K562 (cell line): ENCODE results near the gene DHX8. TPM values are rescaled to one million over a fixed set of nuclear protein-coding genes. Genes with fewer than 3 reads are reported as not detected.

Experiments
- ATAC-seq: fragments of 200-7000 bp; cut with Tn5 transposase; 3 replicates; pipeline ENCODE4 v1.9.1; 2020; ENCODE audit warnings: moderate library complexity
- BruUV-seq: library from RNA; stranded (reverse); fragments of 400-500 nt; replicated peaks from 2 replicates; lab custom pipeline; 2021; lab: Mats Ljungman, UMichigan
- CTCF ChIA-PET: fragments of 300-600 bp; formaldehyde crosslinking; extraction: SDS; loops from one replicate; lab custom pipeline; 2021; ENCODE audit warnings: low intra/inter-chr PET ratio; lab: Yijun Ruan, JAX
- POLR2A ChIA-PET: fragments of 300-600, 350-650 bp; sonication (Branson Sonifier 250); formaldehyde crosslinking; extraction: SDS; loops from one replicate; lab custom pipeline; 2021; ENCODE audit warnings: antibody characterized with exemption, inconsistent platforms; lab: Yijun Ruan, JAX
- DNase-seq, 4 experiments: peaks; one replicate each; pipeline versions ENCODE4 v3.0.0 to v3.0.0-alpha.2; 2011 to 2018; ENCODE audit warnings: low spot score in 3 of 4, mixed read lengths in 3 of 4; ENCODE audit errors: extremely low read depth in 1 of 4
- FAIRE-seq: peaks from 2 replicates; lab custom pipeline; 2011; peaks lifted over from hg19 to GRCh38; lab: Jason Lieb, UNC
- H2AFZ ChIP-seq: 2 replicates; pipeline ENCODE4 v1.6.0; 2011; ENCODE audit warnings: low read depth, low read length, control low read depth, inconsistent platforms
- H3K27ac ChIP-seq: fragments of 200-600 bp; 3 replicates; pipeline ENCODE4 v1.8.0; 2011; ENCODE audit warnings: low read depth, mild to moderate bottlenecking, control low read depth, inconsistent platforms, low read length, moderate library complexity, mixed read lengths; ENCODE audit errors: extremely low read depth
- H3K27me3 ChIP-seq, 2 experiments: fragments of 300-600 bp in 1 of 2; 2 replicates in 1 of 2; 3 replicates in 1 of 2; pipeline versions ENCODE4 v1.6.0 to v1.8.0; 2011; ENCODE audit warnings: inconsistent platforms in 2 of 2, low read length in 2 of 2, mild to moderate bottlenecking in 1 of 2, mixed read lengths in 1 of 2, moderate library complexity in 1 of 2; ENCODE audit not compliant: control insufficient read depth in 2 of 2, insufficient read depth in 2 of 2
- H3K36me3 ChIP-seq: fragments of 300-600 bp; 3 replicates; pipeline ENCODE4 v1.8.0; 2011; ENCODE audit warnings: mild to moderate bottlenecking, low read length, inconsistent platforms; ENCODE audit not compliant: control insufficient read depth, insufficient read depth
- H3K4me1 ChIP-seq, 2 experiments: fragments of 200-600 bp in 1 of 2; replicated peaks in 1 of 2; 2 replicates in 1 of 2; 3 replicates in 1 of 2; pipeline versions ENCODE4 v1.5.1 to v1.8.0; 2011; ENCODE audit warnings: inconsistent platforms in 2 of 2, low read length in 2 of 2, mild to moderate bottlenecking in 1 of 2, mixed read lengths in 1 of 2, moderate library complexity in 1 of 2; ENCODE audit not compliant: control insufficient read depth in 2 of 2, insufficient read depth in 2 of 2
- H3K4me2 ChIP-seq: 2 replicates; pipeline ENCODE4 v1.6.1; 2011; ENCODE audit warnings: low read length, control low read depth, inconsistent platforms, mixed read lengths; ENCODE audit not compliant: insufficient read depth
- H3K4me3 ChIP-seq: fragments of 200-600 bp; sonication (generic), shearing (Covaris generic); 2 replicates; pipeline ENCODE4 v1.5.1; 2016; ENCODE audit warnings: control low read depth, inconsistent platforms
- H3K79me2 ChIP-seq: fragments of 200-600 bp; 3 replicates; pipeline ENCODE4 v1.8.0; 2011; ENCODE audit warnings: low read length, inconsistent platforms; ENCODE audit not compliant: control insufficient read depth, insufficient read depth
- H3K9ac ChIP-seq, 2 experiments: 2 replicates each; pipeline versions ENCODE4 v1.6.0 to v1.6.1; 2011; ENCODE audit warnings: low read depth in 2 of 2, low read length in 2 of 2, control low read depth in 1 of 2, inconsistent platforms in 1 of 2, mild to moderate bottlenecking in 1 of 2, mixed read lengths in 1 of 2; ENCODE audit not compliant: insufficient read depth in 1 of 2
- H3K9me1 ChIP-seq: one replicate; pipeline ENCODE4 v1.6.0; 2011; ENCODE audit warnings: inconsistent platforms, mild to moderate bottlenecking, low read length, moderate library complexity; ENCODE audit not compliant: control insufficient read depth, insufficient read depth
- H3K9me3 ChIP-seq: replicated peaks from 2 replicates; pipeline ENCODE4 v1.5.1; 2011; ENCODE audit warnings: low read depth, low read length, inconsistent platforms; ENCODE audit not compliant: control insufficient read depth, insufficient read depth
- H4K20me1 ChIP-seq: replicated peaks from 2 replicates; pipeline ENCODE4 v1.6.1; 2011; ENCODE audit warnings: low read length, inconsistent platforms, mixed read lengths; ENCODE audit not compliant: control insufficient read depth, insufficient read depth
- CAMTA2 ChIP-seq: fragments of 250-450 bp; sonication (Bioruptor Pico); conservative IDR thresholded peaks from 2 replicates; pipeline ENCODE4 v1.5.1; 2022
- CBX1 ChIP-seq: sonication (generic); IDR thresholded peaks from 2 replicates; pipeline ENCODE4 v1.6.1; 2016; ENCODE audit warnings: antibody characterized with exemption, low read depth, mild to moderate bottlenecking
- CCAR2 ChIP-seq: fragments of 200-400 bp; formaldehyde crosslinking; IDR thresholded peaks from 2 replicates; pipeline ENCODE4 v1.6.1; 2017; ENCODE audit warnings: mild to moderate bottlenecking, low read depth, low read length
- CEBPG ChIP-seq, 3 experiments: fragments of 200-800 bp in 1 of 3; sonication (Bioruptor generic) in 1 of 3; sonication (generic) in 1 of 3; formaldehyde crosslinking in 1 of 3; IDR thresholded peaks in 2 of 3; conservative IDR thresholded peaks in 1 of 3; 2 replicates each; pipeline versions ENCODE4 v1.6.1 to v1.8.0; 2016 to 2022; ENCODE audit warnings: missing compliant biosample characterization in 2 of 3, missing genetic modification characterization in 2 of 3, mild to moderate bottlenecking in 1 of 3, missing genetic modification reagents in 1 of 3
- MAFG ChIP-seq: fragments of 450-650 bp; conservative IDR thresholded peaks from 2 replicates; pipeline ENCODE4 v1.6.1; 2016; ENCODE audit warnings: missing genetic modification characterization, missing compliant biosample characterization
- NCOA2 ChIP-seq, 2 experiments: fragments of 450-650 bp; IDR thresholded peaks; 2 replicates each; pipeline ENCODE4 v1.6.1; 2018; ENCODE audit warnings: mild to moderate bottlenecking in 2 of 2, moderate library complexity in 1 of 2; ENCODE audit not compliant: partially characterized antibody in 2 of 2
- NCOA4 ChIP-seq: fragments of 450-650 bp; IDR thresholded peaks from 2 replicates; pipeline ENCODE4 v1.6.1; 2018; ENCODE audit warnings: mild to moderate bottlenecking; ENCODE audit not compliant: partially characterized antibody
- NONO ChIP-seq, 2 experiments: fragments of 200-400 bp in 1 of 2; fragments of 450-650 bp in 1 of 2; formaldehyde crosslinking in 1 of 2; IDR thresholded peaks; 2 replicates each; pipeline ENCODE4 v1.6.1; 2017; ENCODE audit warnings: low read depth in 2 of 2, mild to moderate bottlenecking in 2 of 2, moderate library complexity in 2 of 2, low read length in 1 of 2
- RBM39 ChIP-seq: fragments of 200-400 bp; formaldehyde crosslinking; optimal IDR thresholded peaks from 2 replicates; pipeline ENCODE3; 2018; ENCODE audit warnings: low read depth, low read length
- RUNX1 ChIP-seq: sonication (generic); IDR thresholded peaks from 2 replicates; pipeline ENCODE4 v1.6.1; 2016; ENCODE audit warnings: antibody characterized with exemption, low read depth
- SMAD2 ChIP-seq: fragments of 150-350 bp; IDR thresholded peaks from 2 replicates; pipeline ENCODE4 v1.6.1; 2014; ENCODE audit warnings: low read depth, mild to moderate bottlenecking, low read length
- SMAD4 ChIP-seq: fragments of 250-450 bp; sonication (Bioruptor Pico); conservative IDR thresholded peaks from 2 replicates; pipeline ENCODE4 v1.8.0; 2021; ENCODE audit warnings: inconsistent platforms, mild to moderate bottlenecking, moderate library complexity
- SMC3 ChIP-seq: conservative IDR thresholded peaks from 2 replicates; pipeline ENCODE4 v1.6.1; 2011; ENCODE audit warnings: low read depth, low read length, improper control_type of control experiment; ENCODE audit not compliant: insufficient read depth
- ZNF146 ChIP-seq: IDR thresholded peaks from one replicate; pipeline ENCODE4 v1.6.1; 2018; ENCODE audit warnings: missing compliant biosample characterization; ENCODE audit not compliant: unreplicated experiment
- ZNF384 ChIP-seq: IDR thresholded peaks from 2 replicates; pipeline ENCODE4 v1.6.1; 2012; ENCODE audit warnings: low read depth, low read length, improper control_type of control experiment
- WGBS: fragments of 100-300 bp; shearing (Covaris generic); methylation state at CpG from one replicate; pipeline ENCODE4 v1.1.6; 2016; ENCODE audit warnings: low coverage, mixed read lengths; ENCODE audit not compliant: insufficient coverage; ENCODE audit errors: missing lambda C conversion rate; 5-methylcytosine and 5-hydroxymethylcytosine counted together
- in situ Hi-C: fragments of 300-500 bp; cut with MboI; formaldehyde crosslinking; loops from 4 replicates; pipeline ENCODE4 v1.15.0; 2018; ENCODE audit warnings: inconsistent platforms, mixed read lengths
- intact Hi-C: fragments of 100-400 bp; cut with micrococcal nuclease; formaldehyde crosslinking; loops from 2 replicates; pipeline ENCODE4 v1.14.2; 2022
- polyA plus RNA-seq, 8 experiments: library from polyadenylated mRNA; depleted of rRNA in 4 of 8; stranded (reverse) in 5 of 8; unstranded in 3 of 8; fragments of >200 nt; fragmentation: Nextera tagmentation in 2 of 8; fragmentation: Illumina TruSeq in 1 of 8; extraction: Ambion mirVana in 2 of 8; extraction: Trizol in 1 of 8; gene quantifications; 2 replicates each; pipeline versions ENCODE4 v1.2.1 to v1.2.3, GENCODE V29; 2011 to 2014; ENCODE audit warnings: inconsistent platforms in 1 of 8, missing spikeins in 1 of 8
- total RNA-seq, 7 experiments: library from RNA; depleted of rRNA in 6 of 7; stranded (reverse); fragments of >200 nt in 6 of 7; fragmentation: Illumina TruSeq in 2 of 7; extraction: Trizol in 2 of 7; gene quantifications; 2 replicates each; pipeline versions ENCODE4 v1.2.1 to v1.2.3, GENCODE V29; 2011 to 2021; ENCODE audit warnings: low replicate concordance in 1 of 7
- TF ChIP-seq, protein P1 (sequence below): sonication (generic); formaldehyde crosslinking; IDR thresholded peaks from 2 replicates; pipeline ENCODE4 v1.8.0; 2022; ENCODE audit warnings: mild to moderate bottlenecking, missing genetic modification reagents

DHX8 gene
- total and polyA plus RNA-seq, 9 of the 15 experiments (the other 6 are each of a cell fraction or from before 2014, with no cell fraction given) = 16.7 to 42.5 (median 25.6) TPM

DNA sequence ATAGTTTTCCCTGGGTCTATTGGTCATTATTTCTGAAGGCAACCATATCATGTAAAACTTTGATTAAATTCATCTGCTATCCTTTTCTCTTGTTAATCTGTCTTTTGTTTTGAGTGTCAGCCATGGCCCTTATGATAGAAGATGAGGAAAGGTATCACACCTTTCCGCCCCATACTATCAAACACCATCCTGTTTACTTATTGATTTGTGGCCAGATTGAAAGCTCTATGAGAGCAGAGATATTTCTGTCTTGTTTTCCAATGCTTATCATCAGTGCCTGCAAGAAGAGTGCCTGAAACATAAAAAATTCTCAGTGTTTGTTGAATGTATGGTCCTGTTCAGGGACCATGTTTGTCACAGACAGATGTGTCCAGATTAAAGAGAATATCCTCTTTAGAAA, 22.6 kb upstream of the DHX8 start:
- Histone ChIP-seq H2AFZ (no peak overlapping the region), H3K4me1 (no peaks in the 10 kb centered on the region), H4K20me1 (no peaks in the 10 kb centered on the region), H3K27ac (no peak overlapping the region), H3K36me3 (no peaks in the 10 kb centered on the region), H3K9ac (no peak overlapping the region), H3K79me2 (no peaks in the 10 kb centered on the region), H3K4me3 (no peak overlapping the region), H3K27me3 (peaks cover 17 to 31% of the 10 kb centered on the region in 2 experiments; a peak in 4 of 5 replicates), H3K9me3 (no peaks in the 10 kb centered on the region), H3K4me2 (no peak overlapping the region), H3K9me1 (no peaks in the 10 kb centered on the region)
- ChIA-PET POLR2A (no interaction called here), CTCF (no interaction called here)
- TF ChIP-seq NCOA4 (no peak), NONO (IDR thresholded peaks at IDR 0.05; ENCODE audit: low read depth in 2 of 2, low read length in 1 of 2) (no peak), RBM39 (no peak), ZNF384 (no peak), SMC3 (no peak), CAMTA2 (CRISPR knock-in tag) (no peak), NCOA2 (IDR thresholded peaks at IDR 0.05; ENCODE audit: partially characterized antibody in 2 of 2) (no peak), CCAR2 (no peak), SMAD2 (no peak), ZNF146 (CRISPR knock-in tag) (no peak), MAFG (tag) (no peak), CBX1 (no peak), CEBPG (CRISPR knock-in tag; IDR thresholded peaks at IDR 0.05) (no peak), CEBPG (tag; conservative IDR thresholded peaks at IDR 0.05 in 1 of 2, IDR thresholded peaks at IDR 0.05 in 1 of 2) (no peak), RUNX1 (no peak), SMAD4 (CRISPR knock-in tag) (no peak)
- TF ChIP-seq, protein P1, sequence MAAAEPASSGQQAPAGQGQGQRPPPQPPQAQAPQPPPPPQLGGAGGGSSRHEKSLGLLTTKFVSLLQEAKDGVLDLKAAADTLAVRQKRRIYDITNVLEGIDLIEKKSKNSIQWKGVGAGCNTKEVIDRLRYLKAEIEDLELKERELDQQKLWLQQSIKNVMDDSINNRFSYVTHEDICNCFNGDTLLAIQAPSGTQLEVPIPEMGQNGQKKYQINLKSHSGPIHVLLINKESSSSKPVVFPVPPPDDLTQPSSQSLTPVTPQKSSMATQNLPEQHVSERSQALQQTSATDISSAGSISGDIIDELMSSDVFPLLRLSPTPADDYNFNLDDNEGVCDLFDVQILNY = no peak
- ATAC-seq = no peak
- in situ Hi-C loops = no loop called here
- no peak for DNase-seq
- 13% methylated on average over 1 of the region's 1 CpG for WGBS
- no TSS peak for BruUV-seq
- intact Hi-C loops = no loop called here
- no peak for FAIRE-seq
